ENCODE data around the gene GPD2.

DNA sequence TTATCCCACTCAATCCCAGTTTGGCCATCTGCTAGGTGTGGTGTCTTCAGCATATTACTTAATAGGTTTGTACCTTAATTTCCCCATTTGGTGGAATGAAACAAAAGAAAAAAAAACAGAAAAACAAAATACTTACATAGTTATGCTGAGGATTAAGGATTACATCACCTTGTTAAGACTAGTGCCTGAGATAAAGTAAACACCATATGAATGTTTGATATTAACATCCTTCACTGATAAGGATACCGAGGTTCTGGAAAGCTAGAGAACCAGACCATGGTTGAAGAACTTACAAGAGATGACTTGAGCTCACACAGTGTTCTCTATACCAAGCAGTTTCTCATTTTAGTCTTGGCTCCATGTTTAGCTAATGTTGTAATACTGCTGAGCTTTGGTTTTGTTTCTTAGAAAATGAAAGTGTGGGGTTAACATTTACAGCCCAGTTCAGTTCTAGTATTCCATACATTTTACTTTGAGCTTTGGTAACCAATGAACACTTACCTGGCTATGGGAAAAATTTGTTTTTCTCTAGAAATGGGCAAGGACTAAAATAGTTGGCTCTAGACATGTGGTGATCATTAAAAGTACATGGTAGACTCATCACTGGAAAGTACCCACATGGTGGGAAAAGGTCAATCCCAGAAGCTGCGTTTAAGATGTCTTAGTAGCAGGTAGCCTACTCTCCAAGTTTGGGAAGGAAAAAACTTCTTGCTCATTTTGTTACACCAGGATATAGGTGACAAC is 5.8 kb upstream of the GPD2 start:
- TF ChIP-seq, protein P1, sequence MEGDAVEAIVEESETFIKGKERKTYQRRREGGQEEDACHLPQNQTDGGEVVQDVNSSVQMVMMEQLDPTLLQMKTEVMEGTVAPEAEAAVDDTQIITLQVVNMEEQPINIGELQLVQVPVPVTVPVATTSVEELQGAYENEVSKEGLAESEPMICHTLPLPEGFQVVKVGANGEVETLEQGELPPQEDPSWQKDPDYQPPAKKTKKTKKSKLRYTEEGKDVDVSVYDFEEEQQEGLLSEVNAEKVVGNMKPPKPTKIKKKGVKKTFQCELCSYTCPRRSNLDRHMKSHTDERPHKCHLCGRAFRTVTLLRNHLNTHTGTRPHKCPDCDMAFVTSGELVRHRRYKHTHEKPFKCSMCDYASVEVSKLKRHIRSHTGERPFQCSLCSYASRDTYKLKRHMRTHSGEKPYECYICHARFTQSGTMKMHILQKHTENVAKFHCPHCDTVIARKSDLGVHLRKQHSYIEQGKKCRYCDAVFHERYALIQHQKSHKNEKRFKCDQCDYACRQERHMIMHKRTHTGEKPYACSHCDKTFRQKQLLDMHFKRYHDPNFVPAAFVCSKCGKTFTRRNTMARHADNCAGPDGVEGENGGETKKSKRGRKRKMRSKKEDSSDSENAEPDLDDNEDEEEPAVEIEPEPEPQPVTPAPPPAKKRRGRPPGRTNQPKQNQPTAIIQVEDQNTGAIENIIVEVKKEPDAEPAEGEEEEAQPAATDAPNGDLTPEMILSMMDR (IDR thresholded peaks at IDR 0.05) = no peak
- no peak for TF ChIP-seq POLR2A (IDR thresholded peaks at IDR 0.05)
